Breast epithelium (tissue), 4 donors: Measurements from ENCODE around the gene CCL17. TPM values are rescaled to one million over a fixed set of nuclear protein-coding genes. Genes with fewer than 3 reads are reported as not detected.

Experiments
- DNase-seq, 2 donors: peaks; one replicate each; pipeline ENCODE4 v3.0.0-alpha.2; 2019; ENCODE audit warnings: low spot score in 2 of 2
- H3K27ac ChIP-seq, 2 donors: fragments of 200-600 bp; sonication (generic) in 1 of 2; one replicate each; pipeline ENCODE4 v1.5.1; 2016 to 2019; ENCODE audit warnings: mild to moderate bottlenecking in 1 of 2
- H3K27me3 ChIP-seq, 2 donors: fragments of 200-600 bp; sonication (generic) in 1 of 2; one replicate each; pipeline versions ENCODE4 v1.5.1 to v1.6.0; 2017 to 2019; ENCODE audit warnings: control low read depth in 1 of 2, mild to moderate bottlenecking in 1 of 2
- H3K36me3 ChIP-seq: fragments of 200-600 bp; one replicate; pipeline ENCODE4 v1.5.1; 2019
- H3K4me1 ChIP-seq, 2 donors: fragments of 200-600 bp; sonication (generic); one replicate each; pipeline ENCODE4 v1.5.1; 2016 to 2019; ENCODE audit warnings: control low read depth in 1 of 2
- H3K4me3 ChIP-seq, 3 donors: fragments of 200-600 bp; sonication (generic); 1 replicate in 2 of 3; 2 replicates in 1 of 3; pipeline ENCODE4 v1.5.1; 2016 to 2019; ENCODE audit warnings: mild to moderate bottlenecking in 3 of 3, moderate library complexity in 2 of 3
- H3K9me3 ChIP-seq, 2 donors: fragments of 200-600 bp; sonication (generic) in 1 of 2; one replicate each; pipeline ENCODE4 v1.5.1; 2016 to 2019; ENCODE audit warnings: control low read depth in 1 of 2
- POLR2A ChIP-seq: fragments of 450-650 bp; IDR thresholded peaks from one replicate; pipeline ENCODE4 v1.6.1; 2016; ENCODE audit warnings: antibody characterized with exemption, mild to moderate bottlenecking, moderate library complexity
- POLR2AphosphoS5 ChIP-seq, 3 donors: sonication (generic); formaldehyde crosslinking; IDR thresholded peaks; one replicate each; pipeline ENCODE4 v1.6.1; 2017; ENCODE audit warnings: antibody characterized with exemption in 3 of 3
- intact Hi-C: fragments of 100-400 bp; cut with DNase I; formaldehyde crosslinking; loops from one replicate; pipeline ENCODE4 v1.15.1; 2023; ENCODE audit warnings: low total_unique reads
- total RNA-seq, 3 donors: library from RNA; depleted of rRNA; stranded (reverse); fragments of >200 nt; gene quantifications; one replicate each; pipeline ENCODE4 v1.1.0, GENCODE V29; 2016
- TF ChIP-seq, protein P1 (sequence below), 3 donors: fragments of 450-650 bp; IDR thresholded peaks; one replicate each; pipeline ENCODE4 v1.5.1; 2016 to 2017; ENCODE audit warnings: antibody characterized with exemption in 3 of 3, mild to moderate bottlenecking in 3 of 3, moderate library complexity in 3 of 3

CCL17 gene
- total RNA-seq, 3 donors from 2014 or later, result not detected

GRCh38 chr16:57381791-57382534, 22.6 kb upstream of the CCL17 start:
- Histone ChIP-seq H3K36me3 (no peaks in the 10 kb centered on the region), H3K4me1 (peaks cover 3 to 5% of the 10 kb centered on the region in 2 donors), H3K27ac (peak overlapping the region; percentile 40 to 98), H3K4me3 (no peak overlapping the region), H3K27me3 (no peaks in the 10 kb centered on the region), H3K9me3 (no peaks in the 10 kb centered on the region)
- DNase-seq, result no peak
- intact Hi-C loops, result no loop called here
- no peak for TF ChIP-seq POLR2A
- TF ChIP-seq POLR2AphosphoS5 (IDR thresholded peaks at IDR 0.05), result peak in 2 of 3 donors; percentile 10 to 23
- TF ChIP-seq, protein P1, sequence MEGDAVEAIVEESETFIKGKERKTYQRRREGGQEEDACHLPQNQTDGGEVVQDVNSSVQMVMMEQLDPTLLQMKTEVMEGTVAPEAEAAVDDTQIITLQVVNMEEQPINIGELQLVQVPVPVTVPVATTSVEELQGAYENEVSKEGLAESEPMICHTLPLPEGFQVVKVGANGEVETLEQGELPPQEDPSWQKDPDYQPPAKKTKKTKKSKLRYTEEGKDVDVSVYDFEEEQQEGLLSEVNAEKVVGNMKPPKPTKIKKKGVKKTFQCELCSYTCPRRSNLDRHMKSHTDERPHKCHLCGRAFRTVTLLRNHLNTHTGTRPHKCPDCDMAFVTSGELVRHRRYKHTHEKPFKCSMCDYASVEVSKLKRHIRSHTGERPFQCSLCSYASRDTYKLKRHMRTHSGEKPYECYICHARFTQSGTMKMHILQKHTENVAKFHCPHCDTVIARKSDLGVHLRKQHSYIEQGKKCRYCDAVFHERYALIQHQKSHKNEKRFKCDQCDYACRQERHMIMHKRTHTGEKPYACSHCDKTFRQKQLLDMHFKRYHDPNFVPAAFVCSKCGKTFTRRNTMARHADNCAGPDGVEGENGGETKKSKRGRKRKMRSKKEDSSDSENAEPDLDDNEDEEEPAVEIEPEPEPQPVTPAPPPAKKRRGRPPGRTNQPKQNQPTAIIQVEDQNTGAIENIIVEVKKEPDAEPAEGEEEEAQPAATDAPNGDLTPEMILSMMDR (IDR thresholded peaks at IDR 0.05), result no peak

GRCh38 chr16:57382535-57383275, 21.9 kb upstream of the CCL17 start:
- Histone ChIP-seq H3K4me1 (peaks cover under 1 to 5% of the 10 kb centered on the region in 2 donors), H3K9me3 (no peaks in the 10 kb centered on the region), H3K4me3 (no peak overlapping the region), H3K27ac (peak overlapping the region; percentile 40 to 59), H3K27me3 (no peaks in the 10 kb centered on the region), H3K36me3 (no peaks in the 10 kb centered on the region)
- TF ChIP-seq POLR2AphosphoS5 (IDR thresholded peaks at IDR 0.05), result peak in 2 of 3 donors; percentile 29 to 55
- TF ChIP-seq, protein P1 (IDR thresholded peaks at IDR 0.05), result no peak
- no peak for TF ChIP-seq POLR2A
- DNase-seq, result peak in 1 of 2 donors; percentile 56
- intact Hi-C loops, result no loop called here

DNA sequence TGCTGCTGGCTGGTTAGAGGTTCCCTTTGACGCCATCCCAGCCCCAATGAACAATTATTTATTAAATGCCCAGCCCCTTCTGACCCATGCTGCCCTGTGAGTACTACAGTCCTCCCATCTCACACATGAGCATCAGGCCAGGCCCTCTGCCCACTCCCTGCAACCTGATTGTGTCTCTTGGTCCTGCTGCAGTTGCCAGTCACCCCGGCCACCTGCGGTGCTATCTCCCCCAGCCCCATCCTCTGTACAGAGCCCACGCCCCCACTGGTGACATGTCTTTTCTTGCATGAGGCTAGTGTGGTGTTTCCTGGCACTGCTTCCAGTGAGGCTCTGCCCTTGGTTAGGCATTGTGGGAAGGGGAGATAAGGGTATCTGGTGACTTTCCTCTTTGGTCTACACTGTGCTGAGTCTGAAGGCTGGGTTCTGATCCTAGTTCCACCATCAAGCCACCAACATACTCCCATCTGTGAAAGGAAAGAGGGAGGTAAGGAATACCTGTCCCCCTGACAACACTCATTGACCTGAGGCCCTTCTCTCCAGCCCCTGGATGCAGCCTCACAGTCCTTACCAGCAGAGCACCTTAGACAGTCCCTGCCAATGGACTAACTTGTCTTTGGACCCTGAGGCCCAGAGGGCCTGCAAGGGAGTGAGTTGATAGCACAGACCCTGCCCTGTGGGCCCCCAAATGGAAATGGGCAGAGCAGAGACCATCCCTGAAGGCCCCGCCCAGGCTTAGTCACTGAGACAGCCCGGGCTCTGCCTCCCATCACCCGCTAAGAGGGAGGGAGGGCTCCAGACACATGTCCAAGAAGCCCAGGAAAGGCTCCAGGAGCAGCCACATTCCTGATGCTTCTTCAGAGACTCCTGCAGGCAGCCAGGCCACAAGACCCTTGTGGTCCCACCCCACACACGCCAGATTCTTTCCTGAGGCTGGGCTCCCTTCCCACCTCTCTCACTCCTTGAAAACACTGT, 21.0 kb upstream of the CCL17 start:
- H3K36me3 ChIP-seq, result no peaks in the 10 kb centered on the region
- H3K4me3 ChIP-seq, result no peak overlapping the region
- peak in 1 of 3 donors; percentile 74 for TF ChIP-seq POLR2AphosphoS5 (IDR thresholded peaks at IDR 0.05)
- TF ChIP-seq, protein P1 (IDR thresholded peaks at IDR 0.05), result no peak
- TF ChIP-seq POLR2A, result no peak
- H3K27me3 ChIP-seq, result no peaks in the 10 kb centered on the region
- intact Hi-C loops, result no loop called here
- DNase-seq, result peak in 1 of 2 donors; percentile 57
- H3K9me3 ChIP-seq, result no peaks in the 10 kb centered on the region
- H3K4me1 ChIP-seq, result peaks cover 3 to 5% of the 10 kb centered on the region in 2 donors
- peak overlapping the region; percentile 40 to 59 for H3K27ac ChIP-seq

DNA sequence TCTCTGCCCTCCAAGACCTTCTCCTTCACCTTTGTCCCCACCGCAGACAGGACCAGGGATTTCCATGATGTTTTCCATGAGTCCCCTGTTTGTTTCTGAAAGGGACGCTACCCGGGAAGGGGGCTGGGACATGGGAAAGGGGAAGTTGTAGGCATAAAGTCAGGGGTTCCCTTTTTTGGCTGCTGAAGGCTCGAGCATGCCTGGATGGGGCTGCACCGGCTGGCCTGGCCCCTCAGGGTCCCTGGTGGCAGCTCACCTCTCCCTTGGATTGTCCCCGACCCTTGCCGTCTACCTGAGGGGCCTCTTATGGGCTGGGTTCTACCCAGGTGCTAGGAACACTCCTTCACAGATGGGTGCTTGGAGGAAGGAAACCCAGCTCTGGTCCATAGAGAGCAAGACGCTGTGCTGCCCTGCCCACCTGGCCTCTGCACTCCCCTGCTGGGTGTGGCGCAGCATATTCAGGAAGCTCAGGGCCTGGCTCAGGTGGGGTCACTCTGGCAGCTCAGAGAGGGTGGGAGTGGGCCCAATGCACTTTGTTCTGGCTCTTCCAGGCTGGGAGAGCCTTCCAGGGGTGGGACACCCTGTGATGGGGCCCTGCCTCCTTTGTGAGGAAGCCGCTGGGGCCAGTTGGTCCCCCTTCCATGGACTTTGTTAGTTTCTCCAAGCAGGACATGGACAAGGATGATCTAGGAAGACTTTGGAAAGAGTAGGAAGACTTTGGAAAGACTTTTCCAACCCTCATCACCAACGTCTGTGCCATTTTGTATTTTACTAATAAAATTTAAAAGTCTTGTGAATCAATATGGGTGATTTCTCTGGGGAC, 20.1 kb upstream of the CCL17 start:
- Histone ChIP-seq H3K4me3 (no peak overlapping the region), H3K9me3 (no peaks in the 10 kb centered on the region), H3K27me3 (no peaks in the 10 kb centered on the region), H3K36me3 (no peaks in the 10 kb centered on the region), H3K27ac (peak overlapping the region; percentile 40 to 59), H3K4me1 (peaks cover 3 to 5% of the 10 kb centered on the region in 2 donors)
- no peak for TF ChIP-seq POLR2A
- TF ChIP-seq POLR2AphosphoS5 (IDR thresholded peaks at IDR 0.05), result peak in 1 of 3 donors; percentile 77
- TF ChIP-seq, protein P1 (IDR thresholded peaks at IDR 0.05), result no peak
- DNase-seq, result no peak
- intact Hi-C loops, result no loop called here
